HG03520 (cell line): Measurements from ENCODE around the gene BUB3.

ENCODE experiments used
- ATAC-seq: cut with Tn5 transposase; IDR thresholded peaks from one replicate; pipeline ENCODE4 v1.9.1; 2021; ENCODE audit warnings: mild to moderate bottlenecking, moderate library complexity; ENCODE audit not compliant: unreplicated experiment

Gene BUB3, protein sequence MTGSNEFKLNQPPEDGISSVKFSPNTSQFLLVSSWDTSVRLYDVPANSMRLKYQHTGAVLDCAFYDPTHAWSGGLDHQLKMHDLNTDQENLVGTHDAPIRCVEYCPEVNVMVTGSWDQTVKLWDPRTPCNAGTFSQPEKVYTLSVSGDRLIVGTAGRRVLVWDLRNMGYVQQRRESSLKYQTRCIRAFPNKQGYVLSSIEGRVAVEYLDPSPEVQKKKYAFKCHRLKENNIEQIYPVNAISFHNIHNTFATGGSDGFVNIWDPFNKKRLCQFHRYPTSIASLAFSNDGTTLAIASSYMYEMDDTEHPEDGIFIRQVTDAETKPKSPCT

DNA sequence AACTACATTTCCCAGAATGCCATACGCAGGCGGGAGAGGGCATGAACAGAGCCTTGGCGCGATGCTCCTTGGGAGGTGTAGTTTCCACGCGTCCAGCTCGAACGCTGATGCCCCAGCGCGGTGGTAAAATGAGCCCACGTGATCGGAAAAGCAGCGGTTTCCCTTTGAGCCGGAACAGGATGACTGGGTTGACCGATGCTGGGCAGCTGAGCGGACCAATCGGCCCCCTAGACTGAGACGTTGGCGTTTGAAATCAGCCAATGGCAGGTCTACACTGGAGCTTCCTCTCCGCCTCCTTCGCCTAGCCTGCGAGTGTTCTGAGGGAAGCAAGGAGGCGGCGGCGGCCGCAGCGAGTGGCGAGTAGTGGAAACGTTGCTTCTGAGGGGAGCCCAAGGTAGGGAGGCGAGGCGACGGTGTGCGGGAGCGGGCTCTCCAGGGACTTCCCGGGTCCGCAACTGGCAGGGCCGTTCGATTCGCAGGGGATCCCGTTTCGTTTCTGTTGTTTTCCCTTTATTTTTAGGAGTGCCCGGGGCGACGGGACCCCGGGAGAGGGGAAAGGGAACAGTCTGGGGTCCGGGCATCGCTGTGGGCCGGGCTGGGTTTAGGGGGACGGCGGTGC is at the start of gene BUB3:
BUB3 (plus strand) TSS at position 311 of the 619 bp plus-strand sequence. CDS start 516 bp downstream, outside the sequence.
- ATAC-seq = peak; percentile 85

DNA sequence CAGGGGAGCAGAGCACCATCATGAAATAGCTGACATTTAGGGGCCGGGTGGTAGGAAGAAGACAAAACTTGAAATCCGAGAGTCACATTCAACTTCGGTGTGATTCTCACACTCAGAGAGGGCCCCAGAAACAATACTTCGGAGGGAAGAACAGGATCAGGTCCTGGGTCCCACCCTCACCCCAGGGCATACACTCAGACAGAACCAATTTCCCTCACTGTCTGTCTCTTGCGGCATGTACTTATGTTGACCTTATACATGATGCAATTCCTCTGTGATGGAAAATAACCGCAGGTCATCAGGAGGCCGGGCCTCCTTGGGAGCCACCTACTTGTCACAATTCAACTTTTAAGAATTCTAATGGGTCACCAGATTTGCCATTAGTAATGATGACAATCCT is 44.7 kb upstream of the BUB3 start:
- no peak for ATAC-seq

DNA sequence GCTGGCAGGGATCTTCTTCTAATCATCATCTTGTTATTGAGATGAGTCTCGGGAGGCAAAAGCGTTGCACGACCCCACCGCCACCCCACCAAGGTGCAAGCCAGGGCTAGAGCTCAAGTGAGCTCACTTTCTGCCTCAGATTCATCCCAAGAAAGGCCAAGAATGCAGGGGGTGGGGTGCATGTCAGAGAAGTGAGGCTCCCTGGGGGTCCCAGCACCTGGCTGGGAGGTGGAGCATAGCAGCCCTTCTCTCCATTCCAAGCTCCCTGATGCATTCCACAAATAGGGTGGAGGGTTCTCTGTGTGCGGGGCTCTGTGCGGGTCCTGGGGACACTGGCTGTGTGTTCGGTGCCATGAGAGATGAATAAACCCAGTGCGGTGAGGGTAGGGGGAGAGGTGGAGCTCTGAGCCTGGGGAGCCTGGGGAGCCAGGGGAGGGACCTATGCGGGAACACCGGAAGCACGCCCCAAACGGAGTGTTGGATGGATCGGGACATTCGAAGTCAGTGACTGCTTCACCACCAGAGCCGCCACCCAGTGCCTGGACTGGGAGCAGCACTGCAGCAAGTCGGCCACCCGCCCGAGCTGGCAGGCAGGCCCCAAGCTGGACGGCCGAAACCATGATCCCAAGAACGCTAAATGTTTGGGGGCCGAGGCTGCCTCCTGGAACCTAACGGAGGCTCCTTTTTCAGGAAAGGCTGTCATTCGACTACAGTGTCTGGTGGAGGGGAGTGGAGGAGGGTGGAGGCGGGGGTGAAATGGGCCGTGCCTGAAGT is 36.4 kb upstream of the BUB3 start:
- ATAC-seq = no peak

DNA sequence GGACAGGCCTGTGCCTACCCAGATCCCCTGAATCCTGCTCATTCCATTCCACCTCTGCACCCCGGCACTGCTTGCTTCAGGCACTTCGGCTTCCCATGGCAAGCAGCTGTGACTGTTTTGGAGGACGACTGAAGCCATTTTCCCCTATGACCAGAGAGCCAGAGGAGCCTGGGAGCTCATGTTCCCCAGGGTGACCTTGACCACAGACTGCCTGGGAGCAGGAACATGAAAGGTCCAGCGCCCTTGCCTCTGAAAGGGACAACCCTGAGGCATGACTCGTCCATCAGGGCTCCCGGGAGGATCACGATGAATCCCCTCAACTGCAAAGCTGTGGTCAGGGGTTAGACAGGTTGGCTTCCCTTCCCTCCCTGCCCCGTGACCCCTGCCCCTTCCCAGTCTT is 35.1 kb upstream of the BUB3 start:
- ATAC-seq = no peak

DNA sequence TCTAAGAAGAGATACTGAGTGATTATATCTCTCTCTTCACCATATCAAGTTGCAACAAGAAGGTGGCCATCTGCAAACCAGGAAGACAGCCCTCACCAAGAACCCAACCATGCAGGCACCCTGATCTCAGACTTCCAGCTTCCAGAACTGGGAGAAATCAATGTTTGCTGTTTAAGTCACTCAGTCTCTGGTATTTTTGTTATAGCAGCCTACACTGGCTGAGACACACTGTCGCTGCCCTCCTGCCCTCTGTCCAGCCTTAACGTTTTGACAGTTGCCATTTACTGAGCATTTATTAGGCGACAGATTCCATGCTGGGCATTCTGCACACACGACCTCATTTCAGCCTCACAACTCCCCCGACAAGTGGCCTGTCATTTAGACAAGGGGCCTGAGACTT is 28.0 kb upstream of the BUB3 start:
- no peak for ATAC-seq

DNA sequence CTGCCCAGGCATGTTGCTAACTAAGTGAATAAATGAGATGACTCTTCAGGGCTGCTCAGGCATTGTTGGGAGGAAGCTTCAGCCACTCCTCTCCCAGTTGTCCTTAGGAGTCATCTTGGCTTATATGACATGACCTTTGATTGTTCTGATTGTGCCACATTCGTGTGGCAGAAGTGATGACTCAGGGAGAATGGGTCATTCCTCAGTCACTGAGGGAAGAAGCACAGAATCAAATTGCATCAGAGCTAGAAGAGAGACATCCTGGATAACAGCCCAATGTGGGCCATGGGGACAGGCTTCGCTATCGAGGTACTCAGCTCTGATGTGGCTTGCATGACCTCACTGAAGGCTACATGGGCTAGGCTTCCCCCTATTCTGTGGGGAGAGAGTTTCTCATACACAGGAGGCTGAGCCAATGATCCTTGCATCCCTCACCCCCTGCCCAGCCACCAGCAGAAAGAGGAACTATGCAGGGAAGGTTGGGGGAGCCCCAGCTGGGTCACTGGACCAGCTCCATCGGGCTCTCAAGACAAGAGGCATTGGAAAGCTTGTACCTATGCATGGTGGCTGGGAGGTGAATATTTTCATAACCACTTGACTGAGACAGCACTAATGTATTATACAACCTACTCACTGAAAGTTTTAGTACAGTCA is 24.5 kb upstream of the BUB3 start:
- no peak for ATAC-seq

DNA sequence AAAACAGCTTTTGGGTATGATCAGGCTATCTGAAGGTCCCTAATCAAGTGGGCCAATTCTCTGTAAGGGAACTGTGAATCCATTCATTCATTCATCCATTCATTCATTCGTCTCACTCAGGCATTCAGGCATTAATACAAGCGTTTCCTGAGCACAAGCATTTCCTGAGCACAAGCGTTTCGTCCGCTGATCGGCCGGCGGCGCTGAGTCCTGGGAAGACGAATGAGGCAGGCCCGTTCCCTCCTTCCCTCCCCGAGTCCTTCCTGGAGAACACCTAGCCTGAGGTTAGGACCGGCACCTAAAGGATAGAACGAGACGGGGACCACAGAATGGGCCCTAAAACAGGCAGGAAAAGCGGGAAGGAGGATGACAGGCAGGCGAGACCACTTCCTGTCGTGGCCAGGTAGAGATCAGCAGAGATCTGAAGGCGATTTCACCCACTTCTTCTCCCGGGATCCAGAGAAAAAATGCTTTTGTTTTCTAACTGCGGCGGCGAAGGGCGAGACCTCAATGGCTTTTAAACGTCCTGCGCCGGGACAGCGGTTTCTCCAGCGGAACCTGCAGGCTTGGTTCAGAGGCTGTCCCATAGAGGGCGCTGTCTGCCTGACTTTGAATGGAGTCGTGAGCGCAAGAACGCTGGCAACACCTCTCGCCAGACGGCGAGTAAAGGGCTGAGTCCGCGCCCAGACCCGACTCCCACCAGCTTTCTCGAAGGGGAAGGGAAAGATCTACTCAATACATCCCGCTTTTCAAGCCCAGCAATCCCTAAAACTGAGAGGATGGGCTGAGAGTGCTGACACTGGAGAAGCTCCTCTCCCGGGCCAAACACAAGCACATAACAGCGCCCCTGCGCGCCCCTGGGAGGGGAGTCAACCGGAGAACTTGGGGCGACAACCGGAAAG is 21.4 kb upstream of the BUB3 start:
- ATAC-seq = no peak

DNA sequence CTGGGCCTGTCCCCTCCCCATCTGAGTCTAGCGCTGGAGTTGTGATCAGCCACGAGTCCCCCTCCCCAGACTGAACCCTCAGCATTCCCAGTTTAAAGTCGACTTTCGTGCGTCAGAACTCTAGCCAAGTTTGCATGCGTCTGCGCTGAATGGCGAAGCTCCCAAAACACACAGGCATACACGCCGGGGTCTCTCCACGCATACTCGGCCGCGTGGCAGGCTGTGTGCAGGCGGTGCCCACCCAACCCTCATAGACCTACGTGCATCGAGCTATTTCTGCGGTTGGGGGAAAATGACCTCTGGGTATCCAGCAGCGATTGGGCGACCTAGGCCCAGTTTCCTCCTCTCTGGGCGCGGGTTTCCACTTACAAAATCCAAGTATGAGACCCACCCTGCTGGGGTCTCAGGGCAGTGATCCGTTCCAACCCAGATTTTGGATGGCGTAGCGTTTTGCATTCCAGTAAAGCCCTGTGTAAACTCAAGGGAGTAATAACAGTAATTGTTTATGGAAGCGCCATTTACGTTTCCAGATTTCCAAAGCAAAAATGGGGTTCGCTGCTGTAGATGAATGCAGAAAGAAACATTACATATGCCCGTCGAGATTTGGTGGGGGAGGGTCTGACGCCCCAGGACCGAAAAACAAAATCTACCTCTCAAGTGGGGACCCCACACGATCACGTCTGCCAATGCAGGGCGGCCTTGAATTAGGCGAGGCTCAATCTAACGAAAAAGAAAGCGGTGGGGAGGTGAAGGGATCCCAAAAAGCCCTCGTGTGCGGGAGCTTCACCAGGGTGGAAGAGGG is 20.5 kb upstream of the BUB3 start:
- no peak for ATAC-seq

DNA sequence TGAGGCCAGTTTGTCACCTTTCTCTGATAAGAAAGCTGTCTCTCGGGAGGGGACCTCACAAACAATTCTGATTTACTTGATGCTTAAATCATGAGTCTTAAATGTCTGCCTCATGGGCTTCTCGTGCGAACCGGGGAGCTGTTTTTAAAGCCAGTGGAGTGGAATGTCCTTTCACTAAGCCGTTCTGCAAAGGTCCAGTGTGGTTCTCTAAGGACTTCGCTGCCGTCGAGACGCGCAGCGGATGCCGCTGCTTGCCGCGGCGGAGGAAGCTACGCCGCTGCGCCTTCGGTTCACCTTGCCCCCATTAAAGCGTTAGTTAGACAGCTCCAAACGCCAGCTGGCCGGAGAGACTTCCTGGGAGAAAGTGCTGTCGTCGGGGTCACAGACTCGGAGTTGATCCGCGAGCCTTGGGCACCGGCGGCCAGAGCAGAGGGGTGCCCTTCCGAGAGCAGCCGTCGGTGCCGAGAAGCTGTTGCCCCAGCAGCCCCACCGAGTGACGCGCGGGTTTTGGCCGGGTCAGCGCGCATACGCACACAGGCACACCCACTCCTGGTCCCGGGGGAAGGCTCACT is 19.8 kb upstream of the BUB3 start:
- no peak for ATAC-seq

DNA sequence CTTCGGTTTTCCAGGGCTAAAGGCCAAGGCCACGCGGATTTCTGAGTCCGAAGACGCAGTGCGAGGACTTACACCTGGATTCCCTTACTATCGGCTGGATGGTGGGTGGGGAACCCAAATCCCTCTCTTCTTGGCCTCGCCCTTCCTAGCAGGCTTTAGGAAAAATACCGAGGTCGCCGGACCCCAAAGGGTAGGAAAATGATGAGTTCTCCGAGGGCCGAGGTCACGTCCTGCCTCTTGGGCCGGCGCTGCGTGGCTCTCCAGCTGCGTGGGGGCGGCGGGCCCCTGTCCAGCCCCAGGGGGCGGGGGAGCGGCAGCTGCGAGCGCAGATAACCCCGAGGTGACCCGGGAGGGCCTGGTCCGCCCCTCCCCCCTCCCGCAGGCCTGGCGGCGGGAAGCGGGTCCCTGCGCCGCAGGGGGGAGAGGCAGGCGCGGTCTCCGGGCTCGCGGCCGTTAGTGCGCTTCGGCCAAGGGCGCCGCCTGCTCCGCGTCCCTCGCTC is 19.2 kb upstream of the BUB3 start:
- ATAC-seq = no peak

DNA sequence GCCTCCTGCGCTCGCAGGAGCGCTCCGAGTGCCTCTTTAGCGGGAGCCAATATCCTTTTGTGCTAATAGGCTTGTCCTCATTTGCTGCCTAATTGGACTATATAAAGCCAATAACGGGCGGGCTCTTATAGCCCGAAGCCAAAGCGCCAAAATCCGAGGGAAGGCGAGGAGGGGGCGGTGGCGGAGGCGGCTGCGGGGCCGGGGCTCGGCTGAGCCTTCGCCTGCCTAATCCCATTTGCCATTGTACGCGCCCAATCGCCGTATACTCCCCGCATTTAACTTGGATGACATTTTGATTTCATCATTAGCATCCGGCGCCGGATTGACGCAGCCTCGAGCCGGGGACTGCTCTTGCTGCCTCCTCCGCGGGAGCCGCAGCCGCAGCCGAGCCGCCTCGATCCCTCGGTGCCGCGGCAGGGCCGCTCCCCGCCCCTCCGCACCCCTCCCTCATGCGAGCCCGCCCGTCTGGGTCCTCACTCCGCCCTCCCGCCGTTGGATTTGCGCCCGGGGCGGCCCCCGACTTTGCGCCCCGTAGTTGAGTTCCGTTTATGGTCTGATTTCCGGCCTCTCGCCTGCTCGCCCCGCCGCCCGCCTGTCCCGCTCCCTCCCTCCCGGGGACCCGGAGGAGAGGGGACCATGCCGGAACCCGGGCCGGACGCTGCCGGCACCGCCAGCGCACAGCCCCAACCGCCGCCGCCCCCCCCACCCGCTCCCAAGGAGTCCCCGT is 18.6 kb upstream of the BUB3 start, which contains the start of gene HMX3:
HMX3 (plus strand) TSS at position 556 of the 727 bp plus-strand sequence; CDS start at position 637, 81 bp downstream.
- ATAC-seq = no peak

DNA sequence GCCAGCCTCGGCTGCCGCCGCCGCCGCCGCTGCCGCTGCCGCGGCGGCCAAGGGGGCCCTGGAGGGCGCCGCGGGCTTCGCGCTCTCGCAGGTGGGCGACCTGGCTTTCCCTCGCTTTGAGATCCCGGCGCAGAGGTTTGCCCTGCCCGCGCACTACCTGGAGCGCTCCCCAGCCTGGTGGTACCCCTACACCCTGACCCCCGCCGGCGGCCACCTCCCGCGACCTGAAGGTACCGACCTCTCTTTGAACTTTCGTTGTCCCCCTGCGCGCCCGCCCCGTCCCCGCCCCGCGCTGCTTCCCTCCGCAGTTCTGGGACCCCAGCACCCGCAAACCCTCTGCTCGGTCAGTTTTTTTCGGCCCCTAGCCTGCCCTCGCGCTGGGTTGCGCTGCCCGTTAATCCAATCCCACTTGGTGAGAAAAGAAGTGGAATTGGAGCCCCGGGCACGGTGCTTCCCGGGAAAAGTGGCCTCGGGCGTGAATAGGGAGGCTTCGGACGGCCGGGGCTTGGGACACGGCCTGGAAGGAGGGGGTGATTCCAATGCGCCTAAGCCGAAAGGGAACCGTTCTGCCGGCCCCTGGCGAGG is 17.9 kb upstream of the BUB3 start:
- ATAC-seq = no peak

DNA sequence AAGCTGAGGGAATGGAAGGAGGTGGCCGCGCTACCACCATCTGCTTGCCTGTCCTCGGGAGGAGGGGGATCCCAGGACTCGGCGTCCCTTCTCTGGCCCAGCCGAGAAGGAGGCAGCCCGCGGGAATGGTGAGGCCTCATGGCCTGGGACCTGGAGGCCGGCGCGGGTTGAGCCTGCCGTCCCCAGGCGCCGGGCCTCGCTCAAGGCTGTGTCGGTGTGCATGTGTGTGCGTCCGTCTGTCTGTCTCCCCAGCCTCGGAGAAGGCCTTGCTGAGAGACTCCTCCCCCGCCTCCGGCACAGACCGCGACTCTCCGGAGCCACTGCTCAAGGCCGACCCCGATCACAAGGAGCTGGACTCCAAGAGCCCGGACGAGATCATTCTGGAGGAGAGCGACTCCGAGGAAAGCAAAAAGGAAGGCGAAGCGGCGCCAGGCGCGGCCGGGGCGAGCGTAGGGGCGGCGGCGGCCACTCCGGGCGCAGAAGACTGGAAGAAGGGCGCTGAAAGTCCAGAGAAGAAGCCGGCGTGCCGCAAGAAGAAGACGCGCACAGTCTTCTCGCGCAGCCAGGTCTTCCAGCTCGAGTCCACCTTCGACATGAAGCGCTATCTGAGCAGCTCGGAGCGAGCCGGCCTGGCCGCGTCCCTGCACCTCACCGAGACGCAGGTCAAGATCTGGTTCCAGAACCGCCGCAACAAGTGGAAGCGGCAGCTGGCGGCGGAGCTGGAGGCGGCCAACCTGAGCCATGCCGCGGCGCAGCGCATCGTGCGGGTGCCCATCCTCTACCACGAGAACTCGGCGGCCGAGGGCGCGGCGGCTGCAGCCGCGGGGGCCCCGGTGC is 17.2 kb upstream of the BUB3 start:
- no peak for ATAC-seq

DNA sequence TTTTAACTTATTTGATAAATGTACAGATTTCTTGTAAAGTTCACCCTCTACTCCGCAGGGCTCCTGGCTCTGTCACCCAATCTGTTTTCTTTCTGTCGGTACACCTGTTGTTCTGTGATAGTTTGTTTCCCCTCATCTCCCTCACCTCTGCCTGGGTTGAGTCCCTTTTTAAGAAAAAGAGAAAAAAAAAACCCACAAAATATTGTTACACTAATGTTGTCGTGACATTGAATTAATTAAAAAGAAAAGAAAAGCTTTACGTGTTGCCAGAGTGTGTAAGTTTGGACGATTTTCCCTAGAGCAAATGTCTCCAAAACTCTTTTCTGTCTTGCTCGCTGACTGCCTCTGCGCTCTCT is 15.1 kb upstream of the BUB3 start:
- no peak for ATAC-seq

DNA sequence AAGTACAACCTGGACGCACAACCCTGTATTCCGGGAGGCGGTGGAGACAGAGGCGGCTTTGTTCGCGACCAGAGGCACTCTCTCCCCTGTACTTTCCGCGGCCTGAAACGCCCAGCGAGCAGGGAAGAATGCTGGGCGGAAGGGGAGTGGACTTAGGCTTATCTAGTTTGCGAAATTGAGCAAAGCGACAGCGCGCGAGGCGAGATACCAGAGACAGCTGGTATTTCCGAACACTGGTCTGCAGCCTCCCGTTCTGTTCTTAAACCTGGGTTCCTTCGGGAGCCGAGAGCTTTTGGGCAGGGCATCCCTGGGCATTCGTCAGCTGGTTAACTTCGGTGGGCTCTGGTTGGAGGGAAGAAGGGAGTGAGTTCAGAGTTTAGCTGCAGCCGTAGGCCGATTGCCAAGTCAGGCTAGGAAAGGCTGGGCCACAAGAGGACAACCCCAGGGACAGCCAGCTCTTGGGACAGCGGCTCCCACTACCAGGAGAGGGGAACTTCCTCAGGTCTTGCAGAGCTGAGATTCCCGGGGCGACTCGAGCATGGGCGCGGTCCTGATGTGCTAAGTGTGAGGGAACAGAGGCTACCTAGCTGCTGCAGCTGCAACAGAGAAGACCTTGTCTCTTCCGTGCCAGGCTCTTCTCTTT is 14.6 kb upstream of the BUB3 start:
- no peak for ATAC-seq

DNA sequence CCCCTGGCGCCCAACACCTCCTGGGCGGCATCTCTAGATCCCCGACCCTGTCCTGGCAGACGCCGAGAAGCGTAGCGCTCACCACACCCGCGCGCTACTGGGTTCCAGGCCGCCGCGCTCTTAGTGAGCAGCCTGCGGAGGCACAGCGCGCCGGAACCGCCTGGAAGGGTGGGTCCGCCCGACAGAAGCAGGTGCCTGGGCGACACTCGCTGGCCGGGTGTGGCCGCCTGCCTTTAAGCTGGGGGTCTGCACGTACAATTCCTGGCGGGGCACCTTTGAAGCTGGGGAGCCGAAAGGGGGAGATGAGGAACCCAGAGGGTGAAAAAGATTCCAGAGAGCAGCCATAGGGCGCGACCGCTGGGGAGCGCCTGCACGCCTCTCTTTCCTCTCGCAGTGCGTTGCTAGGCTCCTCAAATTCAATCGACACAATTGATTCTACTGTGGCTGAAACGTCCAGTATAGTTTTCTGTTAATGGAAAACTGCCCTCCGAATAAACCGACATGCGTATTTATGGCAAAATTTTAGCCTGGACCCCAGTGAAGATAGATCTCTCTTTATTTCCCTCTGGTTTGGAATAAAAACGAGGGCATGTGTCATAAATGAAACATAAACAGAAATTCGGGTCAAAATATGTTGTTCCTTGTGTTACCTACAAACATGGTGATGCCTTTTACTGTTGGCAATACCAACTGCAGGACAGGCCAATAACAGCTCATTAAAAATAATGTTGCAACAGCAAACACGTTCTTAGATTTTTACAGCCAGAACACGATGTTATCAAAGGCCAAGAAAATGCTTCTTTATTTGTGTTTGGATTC is 13.8 kb upstream of the BUB3 start:
- ATAC-seq = no peak
